T-helper 17 cell (primary cell): ENCODE results near the gene LRMDA. TPM values are rescaled to one million over a fixed set of nuclear protein-coding genes. Genes with fewer than 3 reads are reported as not detected.
A peak's percentile ranks its signal among the peaks of the same experiment; 100 is the strongest.
"Not testable (repeated sequence)": the region's sequence is repeated elsewhere in the genome, so short reads cannot be mapped to it uniquely, and the experiment has no call there.

Experiments used
- ATAC-seq: fragments of 150-1000 bp; cut with Tn5 transposase; 2 replicates; pipeline ENCODE4 v1.10.0; 2021; ENCODE audit warnings: mild to moderate bottlenecking, moderate library complexity
- DNase-seq, 3 donors: peaks; one replicate each; pipeline versions ENCODE4 v3.0.0 to v3.0.0-alpha.2; 2020 to 2021
- H3K9me3 ChIP-seq: one replicate; pipeline ENCODE4 v1.7.0; 2013; ENCODE audit warnings: low read length, mild to moderate bottlenecking; ENCODE audit not compliant: control insufficient read depth, poor library complexity, severe bottlenecking
- H3K27ac Mint-ChIP-seq: one replicate; pipeline ENCODE4 v1.8.0; 2022; ENCODE audit warnings: mild to moderate bottlenecking, moderate library complexity, mixed read lengths
- H3K27me3 Mint-ChIP-seq: one replicate; pipeline ENCODE4 v1.8.0; 2022; ENCODE audit warnings: mixed read lengths
- H3K36me3 Mint-ChIP-seq: one replicate; pipeline ENCODE4 v1.8.0; 2022; ENCODE audit warnings: low read depth, mixed read lengths
- H3K4me1 Mint-ChIP-seq: one replicate; pipeline ENCODE4 v1.8.0; 2022; ENCODE audit warnings: mild to moderate bottlenecking, mixed read lengths
- H3K4me3 Mint-ChIP-seq: one replicate; pipeline ENCODE4 v1.8.0; 2022; ENCODE audit warnings: mild to moderate bottlenecking, moderate library complexity, mixed read lengths
- total RNA-seq, 4 donors: library from RNA in 2 of 4; stranded (reverse) in 2 of 4; gene quantifications; one replicate each; pipeline ENCODE4 v1.2.3 and lab custom pipeline; 2022 to 2026

The LRMDA gene
- total RNA-seq, 2 donors from 2014 or later: not detected

- DNase-seq (no peak), ATAC-seq (no peak)
- Mint-ChIP-seq H3K27me3 (peaks cover 41% of the 10 kb centered on the region), H3K4me1 (peaks cover 4% of the 10 kb centered on the region), H3K4me3 (no peak overlapping the region), H3K27ac (no peak overlapping the region), H3K36me3 (no peaks in the 10 kb centered on the region)
- H3K9me3 ChIP-seq: no peaks in the 10 kb centered on the region
These were observed 76.0 kb downstream of the LRMDA start for GRCh38 chr10:75507469-75507868.

- no peaks in the 10 kb centered on the region for H3K9me3 ChIP-seq
- no peak for ATAC-seq
- Mint-ChIP-seq H3K27me3 (peaks cover 33% of the 10 kb centered on the region), H3K4me3 (no peak overlapping the region), H3K27ac (no peak overlapping the region), H3K36me3 (no peaks in the 10 kb centered on the region), H3K4me1 (peaks cover 4% of the 10 kb centered on the region)
- no peak for DNase-seq
These were observed 76.9 kb downstream of the LRMDA start for GRCh38 chr10:75508239-75508813.

GRCh38 chr10:75508814-75509306 lies 77.4 kb downstream of the LRMDA start:
- no peak for DNase-seq

GRCh38 chr10:75509706-75510105 lies 78.3 kb downstream of the LRMDA start:
- no peak overlapping the region for H3K4me3 Mint-ChIP-seq
- no peak overlapping the region for H3K27ac Mint-ChIP-seq
- H3K36me3 Mint-ChIP-seq: no peaks in the 10 kb centered on the region
- H3K27me3 Mint-ChIP-seq: peaks cover 26% of the 10 kb centered on the region
- peaks cover 4% of the 10 kb centered on the region for H3K4me1 Mint-ChIP-seq
- DNase-seq: no peak
- no peak for ATAC-seq
- H3K9me3 ChIP-seq: no peaks in the 10 kb centered on the region

More at GRCh38 chr10:75508814-75509306, 77.4 kb downstream of the LRMDA start:
- no peaks in the 10 kb centered on the region for H3K9me3 ChIP-seq
- no peaks in the 10 kb centered on the region for H3K36me3 Mint-ChIP-seq
- H3K27me3 Mint-ChIP-seq: peaks cover 28% of the 10 kb centered on the region
- no peak for ATAC-seq
- H3K4me3 Mint-ChIP-seq: peak overlapping the region; percentile 39
- peaks cover 4% of the 10 kb centered on the region for H3K4me1 Mint-ChIP-seq
- no peak overlapping the region for H3K27ac Mint-ChIP-seq

DNA sequence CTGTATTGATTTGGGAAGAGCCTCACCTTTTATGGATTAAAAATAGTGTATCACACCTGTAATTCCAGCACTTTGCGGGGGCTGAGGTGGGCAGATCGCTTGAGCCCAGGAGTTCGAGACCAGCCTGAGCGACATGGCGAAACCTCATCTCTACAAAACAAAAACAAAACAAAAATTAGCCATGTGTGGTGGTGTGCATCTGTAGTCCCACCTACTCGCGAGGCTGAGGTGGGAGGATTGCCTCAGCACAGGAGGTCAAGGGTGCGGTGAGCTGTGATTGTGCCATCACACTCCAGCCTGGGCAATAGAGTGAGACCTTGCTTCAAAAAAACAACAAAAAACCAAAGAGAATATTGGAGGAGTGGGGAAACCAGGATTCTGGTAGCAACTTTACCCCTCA lies 79.6 kb downstream of the LRMDA start:
- ATAC-seq (no peak), DNase-seq (no peak)
- H3K9me3 ChIP-seq: no peaks in the 10 kb centered on the region
- Mint-ChIP-seq H3K4me3 (no peak overlapping the region), H3K27me3 (peaks cover 23% of the 10 kb centered on the region), H3K4me1 (peaks cover 4% of the 10 kb centered on the region), H3K27ac (no peak overlapping the region), H3K36me3 (no peaks in the 10 kb centered on the region)

DNA sequence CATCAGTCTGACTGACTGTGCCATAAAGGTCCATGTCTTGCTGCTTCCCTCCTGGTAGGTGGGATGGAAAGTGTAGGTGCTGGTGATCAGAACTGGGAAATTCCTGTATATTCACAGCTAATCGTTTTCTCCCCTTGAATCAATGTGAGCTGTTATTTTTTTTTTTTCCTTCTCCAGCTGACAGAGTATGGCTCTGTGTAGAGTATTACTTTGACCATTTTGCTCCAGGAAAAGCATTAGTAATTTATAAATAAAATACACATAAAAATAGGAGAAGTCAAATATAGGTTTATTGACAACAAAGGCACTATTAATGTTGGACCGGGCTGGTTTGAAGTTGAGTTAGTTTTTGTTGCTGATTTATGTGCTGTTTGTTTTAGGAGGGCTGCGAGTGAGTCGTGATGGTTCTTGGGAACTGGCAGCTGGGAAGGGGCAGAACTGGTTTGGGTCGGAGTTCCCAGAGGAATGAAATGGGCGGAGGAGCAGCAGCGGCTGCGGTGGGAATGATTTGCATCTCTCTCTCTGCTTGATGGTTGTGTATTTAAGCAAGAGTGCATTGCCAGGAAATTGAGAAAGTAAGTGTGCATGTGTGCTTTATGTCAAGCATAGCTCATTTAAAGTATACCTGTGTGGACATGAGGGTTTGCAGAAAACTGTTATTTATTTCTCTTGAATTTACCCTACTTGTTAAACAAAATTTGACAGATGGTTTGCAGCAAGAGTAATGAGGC lies 80.9 kb downstream of the LRMDA start:
- no peak overlapping the region for H3K27ac Mint-ChIP-seq
- H3K9me3 ChIP-seq: no peaks in the 10 kb centered on the region
- H3K4me1 Mint-ChIP-seq: peaks cover 4% of the 10 kb centered on the region
- H3K36me3 Mint-ChIP-seq: no peaks in the 10 kb centered on the region
- H3K27me3 Mint-ChIP-seq: peaks cover 15% of the 10 kb centered on the region
- ATAC-seq (no peak), DNase-seq (no peak)
- no peak overlapping the region for H3K4me3 Mint-ChIP-seq

- Mint-ChIP-seq H3K27me3 (peaks cover 15% of the 10 kb centered on the region), H3K27ac (no peak overlapping the region), H3K4me3 (no peak overlapping the region), H3K4me1 (peaks cover 4% of the 10 kb centered on the region), H3K36me3 (no peaks in the 10 kb centered on the region)
- ATAC-seq (no peak), DNase-seq (no peak)
- no peaks in the 10 kb centered on the region for H3K9me3 ChIP-seq
These were observed 82.0 kb downstream of the LRMDA start for GRCh38 chr10:75513292-75513885.

- peaks cover 7% of the 10 kb centered on the region for H3K27me3 Mint-ChIP-seq
- H3K4me3 Mint-ChIP-seq: no peak overlapping the region
- ATAC-seq (no peak), DNase-seq (no peak)
- no peaks in the 10 kb centered on the region for H3K4me1 Mint-ChIP-seq
- no peak overlapping the region for H3K27ac Mint-ChIP-seq
- H3K9me3 ChIP-seq: no peaks in the 10 kb centered on the region
- no peaks in the 10 kb centered on the region for H3K36me3 Mint-ChIP-seq
These were observed 83.4 kb downstream of the LRMDA start for GRCh38 chr10:75514830-75515229.

DNA sequence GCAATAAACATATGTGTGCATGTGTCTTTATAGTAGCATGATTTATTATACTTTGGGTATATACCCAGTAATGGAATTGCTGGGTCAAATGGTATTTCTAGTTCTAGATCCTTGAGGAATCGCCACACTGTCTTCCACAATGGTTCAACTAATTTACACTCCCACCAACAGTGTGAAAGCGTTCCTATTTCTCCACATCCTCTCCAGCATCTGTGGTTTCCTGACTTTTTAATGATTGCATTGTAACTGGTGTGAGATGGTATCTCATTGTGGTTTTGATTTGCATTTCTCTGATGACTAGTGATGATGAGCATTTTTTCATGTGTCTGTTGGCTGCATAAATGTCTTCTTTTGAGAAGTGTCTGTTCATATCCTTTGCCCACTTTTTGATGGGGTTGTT lies 84.7 kb downstream of the LRMDA start:
- H3K4me1 Mint-ChIP-seq, ATAC-seq, H3K36me3 Mint-ChIP-seq, H3K27ac Mint-ChIP-seq, H3K9me3 ChIP-seq, H3K4me3 Mint-ChIP-seq, DNase-seq: not testable (repeated sequence)
- H3K27me3 Mint-ChIP-seq: peaks cover 11% of the 10 kb centered on the region

DNA sequence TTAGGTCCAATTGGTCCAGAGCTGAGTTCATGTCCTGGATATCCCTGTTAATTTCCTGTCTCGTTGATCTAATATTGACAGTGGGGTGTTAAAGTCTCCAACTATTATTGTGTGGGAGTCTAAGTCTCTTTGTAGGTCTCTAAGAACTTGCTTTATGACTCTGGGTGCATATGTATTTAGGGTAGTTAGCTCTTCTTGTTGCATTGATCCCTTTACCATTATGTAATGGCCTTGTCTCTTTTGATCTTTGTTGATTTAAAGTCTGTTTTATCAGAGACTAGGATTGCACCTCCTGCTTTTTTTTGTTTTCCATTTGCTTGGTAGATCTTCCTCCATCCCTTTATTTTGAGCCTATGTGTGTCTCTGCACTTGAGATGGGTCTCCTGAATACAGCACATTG lies 87.8 kb downstream of the LRMDA start:
- ATAC-seq, H3K4me3 Mint-ChIP-seq, H3K9me3 ChIP-seq, DNase-seq, H3K27ac Mint-ChIP-seq, H3K36me3 Mint-ChIP-seq, H3K4me1 Mint-ChIP-seq: not testable (repeated sequence)
- H3K27me3 Mint-ChIP-seq: peaks cover 24% of the 10 kb centered on the region

DNA sequence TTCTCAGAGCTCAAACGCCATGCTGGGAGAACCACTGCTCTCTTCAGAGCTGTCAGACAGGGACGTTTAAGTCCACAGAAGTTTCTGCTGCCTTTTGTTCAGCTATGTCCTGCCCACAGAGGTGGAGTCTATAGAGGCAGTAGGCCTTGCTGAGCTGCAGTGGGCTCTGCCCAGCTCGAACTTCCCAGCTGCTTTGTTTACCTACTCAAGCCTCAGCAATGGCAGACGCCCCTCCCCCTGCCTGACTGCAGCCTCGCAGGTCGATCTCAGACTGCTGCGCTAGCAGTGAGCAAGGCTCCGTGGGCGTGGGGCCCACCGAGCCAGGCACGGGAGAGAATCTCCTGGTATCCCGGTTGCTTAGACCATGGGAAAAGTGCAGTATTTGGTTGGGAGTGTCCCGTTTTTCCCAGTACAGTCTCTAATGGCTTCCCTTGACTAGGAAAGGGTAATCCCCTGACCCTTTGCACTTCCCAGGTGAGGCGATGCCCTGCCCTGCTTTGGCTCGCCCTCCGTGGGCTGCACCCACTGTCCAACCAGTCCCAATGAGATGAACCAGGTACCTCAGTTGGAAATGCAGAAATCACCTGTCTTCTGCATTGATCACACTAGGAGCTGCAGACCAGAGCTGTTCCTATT lies 89.9 kb downstream of the LRMDA start:
- not testable (repeated sequence) for H3K36me3 Mint-ChIP-seq

GRCh38 chr10:75525067-75525466 lies 93.6 kb downstream of the LRMDA start:
- Mint-ChIP-seq H3K4me3 (no peak overlapping the region), H3K4me1 (no peaks in the 10 kb centered on the region), H3K27ac (no peak overlapping the region), H3K27me3 (peaks cover 36% of the 10 kb centered on the region), H3K36me3 (no peaks in the 10 kb centered on the region)
- ATAC-seq: no peak
- DNase-seq: no peak
- H3K9me3 ChIP-seq: no peaks in the 10 kb centered on the region

More for the DNA sequence above, 89.9 kb downstream of the LRMDA start:
- ATAC-seq, H3K27ac Mint-ChIP-seq, DNase-seq, H3K4me1 Mint-ChIP-seq, H3K4me3 Mint-ChIP-seq, H3K9me3 ChIP-seq: not testable (repeated sequence)
- peaks cover 39% of the 10 kb centered on the region for H3K27me3 Mint-ChIP-seq

DNA sequence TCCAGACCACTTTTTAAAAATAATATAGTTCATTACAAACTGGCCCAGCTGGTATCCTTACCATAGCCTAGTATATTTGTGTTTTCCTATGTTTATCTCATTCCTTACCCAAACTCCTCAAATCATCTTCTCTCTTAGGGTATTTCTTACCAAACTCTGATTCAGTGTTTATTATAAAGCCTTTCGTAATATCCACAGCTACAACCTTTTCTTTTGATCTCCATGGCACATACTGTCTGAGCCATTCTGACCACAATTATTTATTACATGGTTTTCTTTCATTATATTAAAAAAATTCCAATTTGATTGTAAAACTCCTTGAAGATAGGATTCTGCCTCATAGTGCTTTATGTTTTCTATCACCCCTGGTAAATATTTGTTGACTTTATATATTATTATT lies 94.2 kb downstream of the LRMDA start:
- ATAC-seq (no peak), DNase-seq (no peak)
- no peaks in the 10 kb centered on the region for H3K9me3 ChIP-seq
- no peaks in the 10 kb centered on the region for H3K4me1 Mint-ChIP-seq
- no peak overlapping the region for H3K27ac Mint-ChIP-seq
- H3K27me3 Mint-ChIP-seq: peaks cover 31% of the 10 kb centered on the region
- no peak overlapping the region for H3K4me3 Mint-ChIP-seq
- no peaks in the 10 kb centered on the region for H3K36me3 Mint-ChIP-seq
